ENCODE results near the gene ATG7.
"Not testable (repeated sequence)": the region's sequence is repeated elsewhere in the genome, so short reads cannot be mapped to it uniquely, and the experiment has no call there.

The ATG7 gene

GRCh38 chr3:11435440-11436165 lies 163.4 kb downstream of the ATG7 start:
- DNase-seq: no peak

- DNase-seq: no peak
These were observed 164.6 kb downstream of the ATG7 start for GRCh38 chr3:11436775-11437174.

GRCh38 chr3:11437506-11437905 lies 165.3 kb downstream of the ATG7 start:
- DNase-seq: no peak

- no peak for DNase-seq
These were observed 166.4 kb downstream of the ATG7 start for GRCh38 chr3:11438646-11439045.

- DNase-seq: not testable (repeated sequence)
These were observed 169.1 kb downstream of the ATG7 start for GRCh38 chr3:11441346-11441745.

GRCh38 chr3:11444404-11444803 lies 172.2 kb downstream of the ATG7 start:
- DNase-seq: no peak

GRCh38 chr3:11445193-11445592 lies 173.0 kb downstream of the ATG7 start:
- not testable (repeated sequence) for DNase-seq

GRCh38 chr3:11445883-11446282 lies 173.7 kb downstream of the ATG7 start:
- DNase-seq: no peak

GRCh38 chr3:11447584-11448200 lies 175.5 kb downstream of the ATG7 start:
- no peak for DNase-seq

- no peak for DNase-seq
These were observed 177.8 kb downstream of the ATG7 start for GRCh38 chr3:11450015-11450414.

GRCh38 chr3:11452312-11452711 lies 180.1 kb downstream of the ATG7 start:
- no peak for DNase-seq

- no peak for DNase-seq
These were observed 181.0 kb downstream of the ATG7 start for GRCh38 chr3:11452885-11453847.

- no peak for DNase-seq
These were observed 183.8 kb downstream of the ATG7 start for GRCh38 chr3:11455956-11456355.

- DNase-seq: no peak
These were observed 184.9 kb downstream of the ATG7 start for GRCh38 chr3:11457135-11457534.

GRCh38 chr3:11459186-11459824 lies 187.1 kb downstream of the ATG7 start:
- no peak for DNase-seq

- DNase-seq: no peak
These were observed 189.0 kb downstream of the ATG7 start for GRCh38 chr3:11461226-11461625.

- DNase-seq: not testable (repeated sequence)
These were observed 190.5 kb downstream of the ATG7 start for GRCh38 chr3:11462673-11463072.

- DNase-seq: no peak
These were observed 191.4 kb downstream of the ATG7 start for GRCh38 chr3:11463591-11463990.

- peak; percentile 35 for DNase-seq
These were observed 192.2 kb downstream of the ATG7 start for GRCh38 chr3:11464356-11464755.

- no peak for DNase-seq
These were observed 193.8 kb downstream of the ATG7 start for GRCh38 chr3:11465744-11466616.

GRCh38 chr3:11467875-11468274 lies 195.7 kb downstream of the ATG7 start:
- DNase-seq: no peak
